ENCODE measurements around the gene ZC3H12D.

Gene ZC3H12D

GRCh38 chr6:149425224-149425623 lies 59.6 kb downstream of the ZC3H12D start:
- TF ChIP-seq, protein P1, sequence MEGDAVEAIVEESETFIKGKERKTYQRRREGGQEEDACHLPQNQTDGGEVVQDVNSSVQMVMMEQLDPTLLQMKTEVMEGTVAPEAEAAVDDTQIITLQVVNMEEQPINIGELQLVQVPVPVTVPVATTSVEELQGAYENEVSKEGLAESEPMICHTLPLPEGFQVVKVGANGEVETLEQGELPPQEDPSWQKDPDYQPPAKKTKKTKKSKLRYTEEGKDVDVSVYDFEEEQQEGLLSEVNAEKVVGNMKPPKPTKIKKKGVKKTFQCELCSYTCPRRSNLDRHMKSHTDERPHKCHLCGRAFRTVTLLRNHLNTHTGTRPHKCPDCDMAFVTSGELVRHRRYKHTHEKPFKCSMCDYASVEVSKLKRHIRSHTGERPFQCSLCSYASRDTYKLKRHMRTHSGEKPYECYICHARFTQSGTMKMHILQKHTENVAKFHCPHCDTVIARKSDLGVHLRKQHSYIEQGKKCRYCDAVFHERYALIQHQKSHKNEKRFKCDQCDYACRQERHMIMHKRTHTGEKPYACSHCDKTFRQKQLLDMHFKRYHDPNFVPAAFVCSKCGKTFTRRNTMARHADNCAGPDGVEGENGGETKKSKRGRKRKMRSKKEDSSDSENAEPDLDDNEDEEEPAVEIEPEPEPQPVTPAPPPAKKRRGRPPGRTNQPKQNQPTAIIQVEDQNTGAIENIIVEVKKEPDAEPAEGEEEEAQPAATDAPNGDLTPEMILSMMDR (IDR thresholded peaks at IDR 0.05; ENCODE audit: insufficient read depth, low read depth, low read length, missing control alignments): no peak
- no peak for DNase-seq (ENCODE audit: low read depth)
- no peak overlapping the region for H3K4me3 ChIP-seq (ENCODE audit: low read depth, low read length)

DNA sequence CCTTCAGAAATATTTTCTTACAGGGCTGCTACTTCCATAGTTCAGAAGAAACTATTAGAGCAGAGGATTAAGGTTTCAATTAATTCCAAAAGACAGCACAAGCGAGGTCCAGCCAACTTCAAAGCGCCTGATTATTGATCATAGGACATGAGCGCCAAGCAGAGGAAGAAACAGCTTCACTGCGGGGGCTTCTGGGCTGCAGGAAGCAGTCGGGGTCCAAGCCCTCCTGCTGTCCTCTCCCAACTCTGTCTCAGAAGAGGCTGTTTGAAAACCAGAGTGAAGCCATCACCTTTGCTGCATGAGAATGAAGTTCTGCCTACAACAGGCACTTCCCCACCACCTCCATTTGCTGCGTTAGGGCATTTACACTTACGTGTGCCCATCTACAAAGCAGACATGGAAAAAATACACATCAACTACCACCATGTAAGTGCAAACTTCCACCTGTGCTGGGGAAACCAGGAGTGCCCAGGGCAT lies 60.8 kb downstream of the ZC3H12D start:
- no peak for DNase-seq (ENCODE audit: low read depth)
- TF ChIP-seq, protein P1 (IDR thresholded peaks at IDR 0.05; ENCODE audit: insufficient read depth, low read depth, low read length, missing control alignments): no peak
- H3K4me3 ChIP-seq (ENCODE audit: low read depth, low read length): no peak overlapping the region

DNA sequence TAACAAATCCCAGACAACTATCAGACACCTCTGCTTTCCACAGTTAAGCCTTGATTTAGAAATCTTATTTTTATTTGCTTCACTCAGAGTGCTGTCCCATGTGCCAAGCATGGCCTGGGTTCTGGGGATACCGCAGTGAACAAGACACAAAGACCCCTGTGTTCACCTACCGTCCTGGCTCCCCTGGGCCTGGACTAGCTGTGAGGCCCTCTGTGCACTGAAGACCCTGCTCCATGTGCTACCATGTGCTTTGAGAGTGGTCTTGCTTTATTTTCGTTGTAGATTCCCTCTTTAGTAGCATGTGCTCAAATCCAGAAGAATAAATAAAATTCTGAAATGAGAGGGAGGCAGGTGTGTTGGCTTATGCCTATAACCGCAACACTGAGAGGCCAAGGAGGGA lies 62.2 kb downstream of the ZC3H12D start:
- DNase-seq (ENCODE audit: low read depth): no peak
- TF ChIP-seq, protein P1 (IDR thresholded peaks at IDR 0.05; ENCODE audit: insufficient read depth, low read depth, low read length, missing control alignments): no peak
- no peak overlapping the region for H3K4me3 ChIP-seq (ENCODE audit: low read depth, low read length)

- no peak overlapping the region for H3K4me3 ChIP-seq (ENCODE audit: low read depth, low read length)
- TF ChIP-seq, protein P1 (IDR thresholded peaks at IDR 0.05; ENCODE audit: insufficient read depth, low read depth, low read length, missing control alignments): no peak
- no peak for DNase-seq (ENCODE audit: low read depth)
Observed at GRCh38 chr6:149421132-149421531, 63.7 kb downstream of the ZC3H12D start.

GRCh38 chr6:149419696-149420404 lies 65.0 kb downstream of the ZC3H12D start:
- H3K4me3 ChIP-seq (ENCODE audit: low read depth, low read length): no peak overlapping the region
- TF ChIP-seq, protein P1 (IDR thresholded peaks at IDR 0.05; ENCODE audit: insufficient read depth, low read depth, low read length, missing control alignments): no peak
- peak; percentile 28 for DNase-seq (ENCODE audit: low read depth)

DNA sequence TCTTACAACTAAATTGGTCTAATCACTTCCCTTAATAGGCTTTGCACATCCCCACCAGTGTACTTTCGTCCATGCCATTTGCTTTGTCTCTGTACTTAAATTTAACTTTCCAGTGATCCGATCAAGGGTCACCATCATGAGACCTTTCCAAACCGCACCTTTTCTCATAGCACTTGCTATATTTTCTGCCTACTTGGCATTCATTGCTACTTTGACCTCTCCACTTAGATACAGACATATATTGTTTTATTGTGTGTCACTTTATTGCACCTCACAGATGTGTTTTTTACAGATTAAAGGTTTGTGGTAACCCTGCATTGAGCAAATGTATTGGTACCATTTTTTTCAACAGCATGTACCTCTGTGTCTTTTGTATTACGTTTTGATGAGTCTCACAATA lies 70.0 kb downstream of the ZC3H12D start:
- no peak for DNase-seq (ENCODE audit: low read depth)
- TF ChIP-seq, protein P1 (IDR thresholded peaks at IDR 0.05; ENCODE audit: insufficient read depth, low read depth, low read length, missing control alignments): no peak
- H3K4me3 ChIP-seq (ENCODE audit: low read depth, low read length): no peak overlapping the region

DNA sequence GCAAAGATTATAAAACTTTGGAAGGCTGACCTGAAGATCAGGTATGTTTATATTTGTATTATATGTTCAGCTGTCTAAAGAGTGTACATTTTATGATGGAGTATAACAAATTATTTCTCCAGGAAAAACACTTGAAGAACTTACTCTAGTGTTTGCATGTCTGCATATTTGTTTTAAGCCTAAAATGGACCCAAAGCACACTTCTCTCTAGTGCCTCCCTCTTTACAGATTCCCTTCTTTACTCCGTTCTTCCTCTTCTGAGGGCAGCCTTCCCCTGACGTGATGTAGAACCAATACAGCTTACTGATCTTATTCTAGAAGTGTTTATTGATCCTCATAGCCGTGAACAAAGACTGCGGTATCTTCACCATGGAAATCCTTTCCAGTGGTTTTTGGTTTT lies 70.8 kb downstream of the ZC3H12D start:
- TF ChIP-seq, protein P1 (IDR thresholded peaks at IDR 0.05; ENCODE audit: insufficient read depth, low read depth, low read length, missing control alignments): no peak
- DNase-seq (ENCODE audit: low read depth): no peak
- H3K4me3 ChIP-seq (ENCODE audit: low read depth, low read length): no peak overlapping the region
